ENCODE measurements around the gene ULK3. TPM values are rescaled to one million over a fixed set of nuclear protein-coding genes. Genes with fewer than 3 reads are reported as not detected.

The ULK3 gene
- total RNA-seq, 6 experiments from 2014 or later, result 19.7 to 25.1 (median 22.1) TPM

GRCh38 chr15:74830868-74831267, 12.1 kb downstream of the ULK3 start:
- no CpG with 5 or more reads among the region's 5 CpGs for WGBS (ENCODE audit: insufficient coverage, low coverage, low lambda C conversion rate, missing lambda C conversion rate)
- peaks cover 0 to 4% (median 0%) of the 10 kb centered on the region in 4 donors for H3K36me3 ChIP-seq
- DNase-seq (no peak), ATAC-seq (no peak)
- no peaks in the 10 kb centered on the region for H3K4me1 ChIP-seq
- no peak for TF ChIP-seq POLR2A (IDR thresholded peaks at IDR 0.05)
- no peak for TF ChIP-seq CTCF (IDR thresholded peaks at IDR 0.05)
- no peak overlapping the region for H3K4me3 ChIP-seq
- intact Hi-C loops (cut with DNase I), result no loop called here
- no peaks in the 10 kb centered on the region for H3K9me3 ChIP-seq
- no peak overlapping the region for H3K27ac ChIP-seq
- H3K27me3 ChIP-seq, result peaks cover 0 to 7% of the 10 kb centered on the region in 2 donors

DNA sequence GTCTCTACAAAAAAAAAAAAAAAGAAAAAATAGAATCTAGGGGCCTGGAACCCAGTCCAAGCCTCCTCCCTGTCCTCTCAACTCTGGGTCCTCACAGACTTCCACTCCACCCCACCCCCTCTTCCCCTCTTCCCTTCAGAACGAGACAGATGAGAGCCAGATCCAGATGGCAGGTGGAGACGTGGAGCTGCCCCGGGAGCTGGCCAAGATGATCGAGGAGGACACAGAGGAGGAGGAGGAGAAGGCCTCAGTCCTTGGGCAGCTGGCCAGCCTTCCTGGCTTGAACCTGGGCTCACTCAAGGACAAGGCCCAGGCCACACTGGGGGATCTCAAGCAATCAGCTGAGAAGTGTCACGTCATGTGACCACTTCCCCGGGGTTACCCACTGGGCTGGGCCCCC, 13.0 kb downstream of the ULK3 start:
- WGBS (ENCODE audit: insufficient coverage, low coverage, low lambda C conversion rate, missing lambda C conversion rate), result 57% methylated on average over 2 of the region's 6 CpGs
- no peaks in the 10 kb centered on the region for H3K4me1 ChIP-seq
- H3K36me3 ChIP-seq, result no peaks in the 10 kb centered on the region
- no peak overlapping the region for H3K27ac ChIP-seq
- intact Hi-C loops (cut with DNase I), result no loop called here
- ATAC-seq, result no peak
- H3K9me3 ChIP-seq, result no peaks in the 10 kb centered on the region
- no peak overlapping the region for H3K4me3 ChIP-seq
- TF ChIP-seq POLR2A (IDR thresholded peaks at IDR 0.05) (no peak), CTCF (IDR thresholded peaks at IDR 0.05) (no peak)
- DNase-seq, result no peak
- peaks cover 0 to 7% of the 10 kb centered on the region in 2 donors for H3K27me3 ChIP-seq

DNA sequence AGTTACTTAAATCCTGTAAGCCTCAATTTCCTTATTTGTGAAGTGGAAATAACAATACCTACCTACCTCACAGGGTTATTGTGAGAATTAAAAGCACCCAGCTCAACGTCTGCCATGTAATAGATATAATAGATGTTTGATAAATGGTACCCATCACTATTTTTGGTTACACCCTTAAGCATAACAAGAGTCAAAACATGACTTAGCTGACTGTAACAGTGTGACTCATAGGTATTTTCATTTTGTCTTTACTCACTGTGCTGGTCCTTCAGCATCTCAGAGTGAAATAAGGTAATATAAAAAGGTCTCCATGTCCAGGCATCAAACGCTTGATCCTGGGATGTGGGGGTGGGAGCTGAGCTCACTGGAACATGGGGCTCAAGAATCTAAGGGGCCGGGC, 13.5 kb downstream of the ULK3 start:
- no peaks in the 10 kb centered on the region for H3K36me3 ChIP-seq
- TF ChIP-seq POLR2A (IDR thresholded peaks at IDR 0.05) (no peak), CTCF (IDR thresholded peaks at IDR 0.05) (no peak)
- H3K4me3 ChIP-seq, result no peak overlapping the region
- no peaks in the 10 kb centered on the region for H3K4me1 ChIP-seq
- H3K9me3 ChIP-seq, result no peaks in the 10 kb centered on the region
- intact Hi-C loops (cut with DNase I), result no loop called here
- 42% methylated on average over 3 of the region's 3 CpGs for WGBS (ENCODE audit: insufficient coverage, low coverage, low lambda C conversion rate, missing lambda C conversion rate)
- no peak for DNase-seq
- ATAC-seq, result no peak
- H3K27me3 ChIP-seq, result peaks cover 0 to 7% of the 10 kb centered on the region in 2 donors
- H3K27ac ChIP-seq, result no peak overlapping the region

- TF ChIP-seq POLR2A (IDR thresholded peaks at IDR 0.05), result no peak
- no peak for TF ChIP-seq CTCF (IDR thresholded peaks at IDR 0.05)
- Histone ChIP-seq H3K4me1 (no peaks in the 10 kb centered on the region), H3K27ac (no peak overlapping the region), H3K9me3 (no peaks in the 10 kb centered on the region), H3K36me3 (no peaks in the 10 kb centered on the region), H3K4me3 (no peak overlapping the region), H3K27me3 (peaks cover 0 to 7% of the 10 kb centered on the region in 2 donors)
- WGBS (ENCODE audit: insufficient coverage, low coverage, low lambda C conversion rate, missing lambda C conversion rate), result 74% methylated on average over 3 of the region's 6 CpGs
- DNase-seq (no peak), ATAC-seq (no peak)
- intact Hi-C loops (cut with DNase I), result no loop called here
These were observed 14.1 kb downstream of the ULK3 start for GRCh38 chr15:74828835-74829234.

- intact Hi-C loops (cut with DNase I), result no loop called here
- 54% methylated on average over 4 of the region's 5 CpGs for WGBS (ENCODE audit: insufficient coverage, low coverage, low lambda C conversion rate, missing lambda C conversion rate)
These were observed 15.3 kb downstream of the ULK3 start for GRCh38 chr15:74827614-74828013.

More at GRCh38 chr15:74827614-74828013, 15.3 kb downstream of the ULK3 start:
- no peaks in the 10 kb centered on the region for H3K4me1 ChIP-seq
- H3K9me3 ChIP-seq, result no peaks in the 10 kb centered on the region
- H3K27me3 ChIP-seq, result peaks cover 0 to 7% of the 10 kb centered on the region in 2 donors
- H3K4me3 ChIP-seq, result no peak overlapping the region
- TF ChIP-seq CTCF (IDR thresholded peaks at IDR 0.05), result no peak
- TF ChIP-seq POLR2A (IDR thresholded peaks at IDR 0.05), result no peak
- ATAC-seq (no peak), DNase-seq (no peak)
- no peak overlapping the region for H3K27ac ChIP-seq
- no peaks in the 10 kb centered on the region for H3K36me3 ChIP-seq
